Activated CD4-positive, alpha-beta T cell treated with anti-CD3 and anti-CD28 coated beads, Interleukin-2, Interleukin-4, amounts not matched to agents 100 ng/mL and 50 ng/mL, durations not matched to agents 16 hours and 8 hours (primary cell): ENCODE measurements around the gene CCDC40.
"Not testable (repeated sequence)": the region's sequence is repeated elsewhere in the genome, so short reads cannot be mapped to it uniquely, and the experiment has no call there.

ENCODE experiments used
- DNase-seq: peaks from one replicate; pipeline ENCODE4 v3.0.0-alpha.2; 2020; ENCODE audit warnings: low spot score

The CCDC40 gene

DNA sequence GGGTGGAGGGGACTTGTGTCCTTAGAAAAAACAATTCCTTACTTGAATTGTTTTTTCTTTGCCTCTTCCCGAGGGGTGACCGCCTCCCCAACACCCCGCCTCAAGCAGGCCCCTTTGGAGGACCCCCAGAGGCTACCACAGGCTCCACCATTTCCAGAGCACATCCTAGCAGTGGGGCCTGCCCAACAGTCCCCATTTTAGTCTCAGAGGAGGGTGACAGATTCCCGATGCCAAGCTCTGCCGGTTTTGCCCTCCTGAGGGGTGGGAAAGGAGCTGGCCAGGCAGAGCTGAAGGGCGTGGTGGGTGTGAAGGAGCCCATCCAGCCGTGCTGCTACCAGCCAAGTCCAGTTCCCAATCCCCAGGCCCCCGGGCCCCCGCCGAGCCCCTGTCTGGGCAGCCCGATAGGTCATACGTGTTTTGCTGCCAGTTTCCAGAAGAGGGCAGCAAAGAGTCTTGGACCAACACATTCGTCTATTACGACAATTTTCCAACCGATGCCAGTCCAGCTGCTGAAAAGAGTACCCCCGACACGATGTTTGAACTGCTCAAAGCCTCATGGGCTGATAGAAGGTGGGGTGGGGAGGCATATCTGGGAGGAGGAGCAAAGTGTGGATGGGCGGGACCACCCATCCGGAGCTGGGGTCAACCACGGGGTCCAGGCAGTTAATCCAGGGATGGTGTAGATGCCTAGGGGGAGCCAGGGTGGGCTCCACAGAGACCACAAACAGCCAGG, 46.1 kb downstream of the CCDC40 start:
- peak; percentile 80 for DNase-seq

DNA sequence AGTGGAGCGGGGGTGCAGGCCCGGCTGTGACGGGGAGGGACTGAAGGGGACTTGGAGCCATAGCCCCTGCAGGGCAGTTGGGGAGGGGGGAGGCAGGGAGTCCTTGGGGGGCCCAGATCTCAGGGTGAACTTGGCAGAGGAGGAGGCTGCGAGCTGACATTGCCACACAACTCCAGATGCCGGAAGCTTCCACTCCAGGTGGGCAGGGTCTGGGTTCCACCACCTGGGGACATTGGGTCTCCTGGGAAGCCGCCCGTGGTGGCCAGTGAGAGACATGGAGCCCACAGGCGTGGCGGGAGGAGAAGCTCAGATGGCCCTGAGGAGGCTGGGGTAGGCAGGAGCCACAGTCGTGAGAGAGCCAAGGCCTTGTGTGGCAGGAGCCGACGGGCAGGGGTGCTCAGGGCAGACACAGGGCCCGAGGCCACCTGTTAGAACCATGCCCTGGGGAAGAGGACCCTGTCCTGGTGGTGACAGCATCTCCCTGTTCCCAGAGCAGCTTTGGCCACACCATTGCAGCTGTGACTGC, 46.8 kb downstream of the CCDC40 start:
- no peak for DNase-seq

DNA sequence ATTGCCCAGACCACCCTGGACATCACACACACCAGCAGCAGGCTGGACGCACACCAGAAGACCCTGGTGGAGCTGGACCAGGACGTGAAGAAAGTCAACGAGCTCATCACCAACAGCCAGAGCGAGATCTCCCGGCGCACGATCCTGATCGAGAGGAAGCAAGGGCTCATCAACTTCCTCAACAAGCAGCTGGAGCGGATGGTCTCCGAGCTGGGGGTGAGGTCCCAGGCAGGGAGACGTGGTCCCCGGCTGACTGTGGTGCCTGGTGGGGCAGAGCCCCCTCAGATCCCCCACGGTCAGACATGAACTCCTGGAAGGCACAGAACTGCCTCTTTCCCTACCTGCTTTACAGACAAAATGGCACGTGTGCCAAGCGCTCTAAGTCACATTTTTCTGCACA, 48.3 kb downstream of the CCDC40 start:
- DNase-seq = no peak

DNA sequence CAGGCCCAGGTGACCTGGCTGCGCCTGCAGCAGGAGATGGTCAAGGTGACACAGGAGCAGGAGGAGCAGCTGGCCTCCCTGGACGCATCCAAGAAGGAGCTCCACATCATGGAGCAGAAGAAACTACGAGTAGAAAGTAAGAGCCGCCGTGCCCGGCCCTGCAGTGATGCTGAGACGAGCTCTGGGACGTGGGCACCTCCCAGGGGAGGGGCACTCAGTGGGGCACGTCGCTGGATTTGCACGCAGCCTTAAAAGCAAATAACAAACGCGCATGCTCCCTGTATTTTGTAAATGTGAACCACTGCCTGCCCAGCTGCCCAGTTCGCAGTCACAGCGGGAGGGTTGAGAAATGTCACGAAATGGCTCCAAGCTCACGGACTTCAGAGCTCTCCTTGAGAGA, 49.6 kb downstream of the CCDC40 start:
- DNase-seq = no peak

DNA sequence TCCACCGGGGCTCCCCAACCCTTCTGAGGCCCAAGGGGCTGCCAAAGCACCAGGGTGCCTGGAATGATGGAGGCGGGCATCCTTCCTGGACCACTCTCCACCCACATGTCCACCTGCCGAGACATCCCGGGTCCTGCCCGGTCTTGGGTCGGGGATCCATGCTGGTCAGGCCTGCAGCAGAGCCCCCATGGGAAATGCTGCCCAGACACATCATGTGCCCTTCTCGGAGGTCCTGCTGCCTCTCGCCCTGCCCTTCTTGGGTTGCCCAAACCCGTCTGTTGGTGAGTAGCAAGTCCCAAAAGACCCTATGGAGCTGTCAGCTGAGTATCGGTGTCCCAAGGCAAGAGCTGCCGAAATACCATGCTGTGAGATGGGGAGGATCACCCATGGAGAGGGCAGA, 50.2 kb downstream of the CCDC40 start:
- DNase-seq = no peak

DNA sequence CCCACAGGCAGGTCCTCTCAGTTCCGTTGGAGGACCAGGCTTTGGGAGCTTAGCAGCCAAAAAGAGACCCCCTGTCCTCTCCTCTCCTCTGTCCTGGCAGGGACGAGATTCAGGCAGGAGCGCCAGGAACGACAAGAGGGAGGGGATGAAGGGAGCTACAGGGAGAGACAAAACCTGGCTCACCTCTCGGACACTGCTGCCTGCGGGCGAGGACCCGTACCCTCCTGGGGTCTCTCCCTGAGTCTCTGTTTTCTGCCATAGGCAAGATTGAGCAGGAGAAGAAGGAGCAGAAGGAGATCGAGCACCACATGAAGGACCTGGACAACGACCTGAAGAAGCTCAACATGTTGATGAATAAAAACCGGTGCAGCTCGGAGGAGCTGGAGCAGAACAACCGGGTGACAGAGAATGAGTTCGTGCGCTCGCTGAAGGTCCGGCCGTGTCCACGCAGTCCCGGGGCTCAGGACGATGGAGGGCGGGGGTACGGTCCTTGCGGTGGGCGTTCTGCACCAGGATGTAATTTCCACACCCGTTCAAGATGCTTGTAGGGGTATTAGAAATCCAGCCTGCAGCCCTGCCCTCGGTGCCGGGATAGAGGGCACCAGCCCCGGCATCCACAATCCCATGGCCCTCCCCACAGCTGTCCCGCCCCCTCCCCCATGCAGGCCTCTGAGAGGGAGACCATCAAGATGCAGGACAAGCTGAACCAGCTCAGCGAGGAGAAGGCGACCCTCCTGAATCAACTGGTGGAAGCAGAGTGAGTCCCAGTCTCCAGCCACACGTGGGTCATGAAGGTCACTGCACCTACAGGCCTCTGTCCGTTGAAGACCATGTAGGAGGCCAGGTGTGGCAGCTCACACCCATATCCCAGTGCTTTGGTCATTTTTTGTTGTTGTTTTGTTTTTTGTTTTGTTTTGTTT, 51.2 kb downstream of the CCDC40 start:
- no peak for DNase-seq

DNA sequence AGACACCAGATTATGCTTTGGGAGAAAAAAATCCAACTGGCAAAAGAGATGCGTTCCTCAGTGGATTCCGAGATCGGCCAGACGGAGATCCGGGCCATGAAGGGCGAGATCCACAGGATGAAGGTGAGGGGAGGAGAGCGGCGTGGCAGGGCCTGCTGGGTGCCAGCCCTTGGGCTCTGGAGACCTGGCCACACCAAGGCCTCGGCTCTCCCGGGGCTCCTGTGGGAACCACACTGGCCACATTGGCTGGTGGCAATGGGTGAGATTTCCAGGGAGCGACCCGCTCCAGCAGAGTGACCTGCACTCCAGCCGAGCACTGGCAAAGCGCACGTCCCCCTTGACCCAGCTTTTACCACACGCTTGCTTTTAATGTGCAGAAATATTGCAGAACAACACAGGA, 53.3 kb downstream of the CCDC40 start:
- no peak for DNase-seq

DNA sequence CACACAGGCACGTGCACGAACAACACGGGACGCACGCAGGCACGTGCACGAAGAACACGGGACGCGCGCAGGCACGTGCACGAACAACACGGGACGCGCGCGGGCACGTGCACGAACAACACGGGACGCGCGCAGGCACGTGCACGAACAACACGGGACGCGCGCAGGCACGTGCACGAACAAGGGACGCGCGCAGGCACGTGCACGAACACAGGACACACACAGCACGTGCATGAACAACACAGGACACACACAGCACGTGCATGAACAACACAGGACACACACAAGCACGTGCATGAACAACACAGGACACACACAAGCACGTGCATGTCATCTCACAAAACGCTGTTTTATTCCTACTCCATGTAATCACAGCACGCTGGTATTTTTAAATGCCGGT, 53.7 kb downstream of the CCDC40 start:
- not testable (repeated sequence) for DNase-seq

DNA sequence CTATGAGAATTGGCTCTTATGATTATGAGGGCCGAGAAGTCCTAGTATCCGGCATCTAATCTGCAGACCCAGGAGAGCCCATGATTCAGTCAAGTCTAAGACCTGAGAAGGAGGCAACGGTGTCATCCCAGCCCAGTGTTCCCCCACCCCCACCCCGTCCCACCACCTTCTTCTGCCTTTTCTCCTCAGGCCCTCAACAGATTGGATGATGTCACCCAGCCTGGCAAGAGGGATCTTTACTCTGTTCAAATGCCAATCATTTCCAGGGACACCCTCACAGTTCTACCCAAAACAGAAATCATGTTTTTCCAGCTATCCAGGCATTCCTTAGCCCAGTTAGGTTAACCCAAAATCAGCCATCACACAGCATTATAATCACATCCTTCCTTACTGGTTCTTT, 54.9 kb downstream of the CCDC40 start:
- DNase-seq = no peak

DNA sequence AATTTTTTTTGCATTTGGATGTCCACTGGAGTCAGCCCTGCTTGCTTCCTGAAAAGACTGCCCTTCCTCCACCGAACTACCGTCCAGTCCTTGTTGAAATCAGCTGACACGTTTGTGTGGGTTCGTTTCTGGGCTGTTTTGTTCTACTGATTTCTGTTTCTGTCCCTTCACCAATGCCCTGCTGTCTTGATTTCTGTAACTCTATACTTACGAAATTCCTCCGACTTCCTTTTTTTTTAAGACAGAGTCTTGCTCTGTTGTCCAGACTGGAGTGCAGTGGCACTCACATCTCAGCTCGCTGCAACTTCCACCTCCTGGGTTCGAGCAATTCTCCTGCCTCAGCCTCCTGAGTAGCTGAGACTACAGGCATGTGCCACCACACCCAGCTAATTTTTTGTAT, 56.5 kb downstream of the CCDC40 start:
- DNase-seq = no peak

DNA sequence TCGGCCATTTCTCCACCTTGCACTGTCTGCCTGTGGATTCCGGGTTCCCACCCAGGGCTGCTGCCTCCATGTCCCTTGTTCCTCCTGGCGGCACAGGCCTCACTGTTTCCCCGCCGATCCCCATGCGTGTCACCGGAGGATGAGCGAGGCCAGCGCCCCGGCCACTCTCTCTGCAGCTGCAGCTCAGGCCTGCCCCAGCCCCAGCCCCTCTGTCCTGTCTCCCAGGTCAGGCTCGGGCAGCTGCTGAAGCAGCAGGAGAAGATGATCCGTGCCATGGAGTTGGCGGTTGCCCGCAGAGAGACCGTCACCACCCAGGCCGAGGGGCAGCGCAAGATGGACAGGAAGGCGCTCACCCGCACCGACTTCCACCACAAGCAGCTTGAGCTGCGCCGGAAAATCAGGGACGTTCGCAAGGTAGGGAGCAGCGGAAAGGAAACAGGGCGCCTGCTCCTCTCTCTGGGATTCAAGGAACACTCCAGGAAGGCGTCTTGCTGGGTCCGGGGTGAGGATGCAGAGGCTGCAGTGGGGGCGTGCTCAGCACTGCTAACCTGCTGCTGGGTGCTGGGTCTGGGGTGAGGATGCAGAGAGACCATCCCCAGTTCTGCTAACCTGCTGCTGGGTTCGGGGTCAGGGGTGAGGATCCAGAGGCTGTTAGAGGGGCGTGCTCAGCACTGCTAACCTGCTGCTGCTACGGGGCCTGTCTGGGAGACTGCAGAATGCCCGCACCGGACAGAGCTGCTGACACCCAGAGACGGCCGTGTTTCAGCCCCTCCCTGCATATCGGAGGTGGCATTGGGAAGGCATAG, 58.8 kb downstream of the CCDC40 start:
- no peak for DNase-seq

DNA sequence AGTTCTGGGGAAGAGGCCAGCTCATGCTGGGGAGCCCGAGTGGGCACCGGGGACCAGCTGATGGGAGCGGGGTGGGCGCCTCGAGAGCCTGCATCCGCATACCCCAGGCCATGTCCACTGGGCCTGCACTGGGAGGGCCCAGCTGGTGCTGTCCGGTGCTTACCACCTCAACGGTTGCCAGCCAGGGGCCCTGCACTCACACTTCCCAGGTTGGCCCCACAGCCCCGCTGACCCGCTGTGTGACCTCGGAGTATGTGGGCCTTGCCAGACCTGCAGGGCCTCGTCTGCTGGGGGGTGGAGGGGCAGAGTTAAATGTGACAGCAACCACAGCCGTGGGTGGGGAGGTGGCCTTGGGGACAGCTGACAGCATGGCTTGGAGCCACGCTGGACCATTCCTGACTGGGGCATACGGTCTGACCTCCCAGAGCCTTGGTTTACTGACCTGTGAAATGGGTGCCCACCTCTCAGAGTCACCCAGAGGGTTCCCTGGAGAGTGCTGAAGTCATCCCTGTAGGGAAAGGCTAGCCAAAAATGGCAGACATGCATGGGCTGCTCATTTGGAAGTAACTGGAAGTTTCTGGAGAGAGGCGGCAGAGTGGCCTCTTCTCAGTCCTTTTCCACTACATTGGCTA, 59.5 kb downstream of the CCDC40 start:
- DNase-seq = no peak

DNA sequence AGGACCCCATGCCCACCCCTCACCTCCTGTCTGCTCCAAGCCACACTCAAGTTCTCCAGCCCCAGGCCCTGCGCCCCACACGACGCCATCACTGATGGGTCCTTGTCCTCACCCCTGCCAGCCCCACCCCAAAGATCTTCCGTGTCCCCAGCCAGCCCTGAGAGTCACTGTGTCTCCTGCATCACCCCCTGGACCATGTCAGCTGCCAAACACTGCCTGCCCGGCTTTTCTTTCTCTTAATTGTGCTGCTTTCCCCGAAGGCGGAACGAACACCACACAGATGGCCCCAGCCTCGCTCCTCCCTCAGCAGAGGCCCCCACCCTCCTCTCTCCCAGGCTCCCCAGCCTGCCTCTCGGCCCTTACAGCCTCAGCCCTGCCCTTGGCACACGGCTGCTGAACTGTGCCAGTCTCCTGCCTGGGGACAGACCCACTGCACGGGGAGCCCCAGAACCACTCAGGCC, 60.1 kb downstream of the CCDC40 start:
- DNase-seq = no peak

DNA sequence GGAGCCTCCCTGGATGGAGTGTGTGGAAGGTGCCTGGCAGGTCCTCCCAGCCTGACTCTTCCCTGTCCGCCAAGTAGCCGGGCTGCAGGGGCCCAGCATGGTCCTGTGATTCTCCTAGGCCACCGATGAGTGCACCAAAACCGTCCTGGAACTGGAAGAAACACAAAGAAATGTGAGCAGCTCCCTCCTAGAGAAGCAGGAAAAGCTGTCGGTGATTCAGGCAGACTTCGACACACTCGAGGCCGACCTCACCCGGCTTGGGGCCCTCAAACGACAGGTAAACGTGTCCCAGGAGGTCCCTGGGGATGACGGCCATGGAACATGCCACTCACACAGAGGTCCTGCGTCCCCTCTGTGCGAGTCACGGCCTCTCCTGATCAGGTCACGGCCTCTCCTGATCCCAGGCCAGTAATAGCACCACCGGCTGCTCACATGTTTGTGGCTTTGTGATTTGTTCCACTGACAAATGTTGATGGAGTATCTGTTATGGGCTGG, 60.7 kb downstream of the CCDC40 start:
- DNase-seq = no peak

DNA sequence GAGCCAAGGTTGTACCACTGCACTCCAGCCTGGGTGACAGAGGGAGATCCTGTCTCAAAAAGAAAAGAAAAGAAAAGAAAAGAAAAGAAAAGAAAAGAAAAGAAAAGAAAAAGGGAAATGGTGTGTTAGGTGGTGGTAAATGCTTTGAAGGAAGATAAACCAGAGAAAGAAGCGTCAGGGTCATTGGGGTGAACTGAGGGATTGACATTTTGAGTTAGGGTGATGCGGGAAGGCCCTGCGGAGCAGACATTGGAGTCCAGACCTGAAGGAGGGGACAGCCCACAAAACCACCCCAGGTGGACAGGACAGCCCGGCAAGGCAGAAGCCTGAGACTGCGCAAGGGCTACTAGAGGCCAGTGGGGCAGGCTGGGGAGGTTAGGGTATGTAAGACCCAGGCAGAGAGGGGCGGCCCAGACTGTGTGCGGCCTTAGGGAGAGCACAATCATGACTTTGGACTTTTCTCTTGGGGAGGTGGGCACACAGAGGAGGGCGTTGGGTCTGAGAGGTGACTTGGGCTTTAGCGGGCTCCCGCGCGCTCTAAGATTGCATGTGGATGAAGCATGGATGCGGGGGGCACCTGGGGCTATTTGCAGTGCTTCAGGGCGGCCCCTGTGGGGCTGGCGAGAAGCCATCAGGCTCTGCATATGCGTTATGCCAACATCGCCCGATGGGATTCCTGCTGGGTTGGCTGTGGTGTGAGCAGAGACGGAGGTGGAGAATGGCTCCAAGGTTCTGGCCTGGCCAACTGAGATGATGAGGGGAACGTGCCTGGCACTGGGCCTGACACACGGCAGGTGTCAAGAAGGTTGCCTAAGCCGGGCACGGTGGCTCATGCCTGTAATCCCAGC, 61.6 kb downstream of the CCDC40 start:
- DNase-seq = no peak

DNA sequence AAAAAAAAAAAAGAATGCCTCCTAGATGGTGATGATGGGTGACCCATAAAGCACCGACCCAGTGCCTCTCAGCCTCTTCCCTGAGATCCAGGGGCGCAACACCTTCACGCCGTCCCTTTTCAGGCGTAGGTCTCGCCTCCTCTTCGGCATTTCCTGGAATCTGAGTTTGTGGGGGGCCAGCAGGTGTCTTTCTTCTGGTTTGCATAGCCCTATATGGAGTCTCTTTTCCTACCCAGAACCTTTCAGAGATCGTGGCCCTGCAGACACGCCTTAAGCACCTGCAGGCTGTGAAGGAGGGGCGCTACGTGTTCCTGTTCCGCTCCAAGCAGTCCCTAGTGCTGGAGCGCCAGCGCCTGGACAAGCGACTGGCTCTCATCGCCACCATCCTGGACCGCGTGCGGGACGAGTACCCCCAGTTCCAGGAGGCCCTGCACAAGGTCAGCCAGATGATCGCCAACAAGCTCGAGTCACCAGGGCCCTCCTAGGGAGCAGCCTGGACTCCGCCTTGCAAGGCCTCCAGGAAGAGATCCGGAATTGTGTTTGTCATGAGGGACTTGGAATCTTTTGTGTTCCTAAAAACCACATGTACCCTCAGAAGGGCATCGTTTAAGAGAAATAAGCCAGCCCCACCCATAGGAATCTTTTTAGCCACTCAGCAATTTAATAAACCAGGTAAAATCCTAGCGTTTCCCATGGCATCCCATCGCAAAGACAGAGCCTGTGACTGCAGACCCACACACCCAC, 63.0 kb downstream of the CCDC40 start:
- no peak for DNase-seq

DNA sequence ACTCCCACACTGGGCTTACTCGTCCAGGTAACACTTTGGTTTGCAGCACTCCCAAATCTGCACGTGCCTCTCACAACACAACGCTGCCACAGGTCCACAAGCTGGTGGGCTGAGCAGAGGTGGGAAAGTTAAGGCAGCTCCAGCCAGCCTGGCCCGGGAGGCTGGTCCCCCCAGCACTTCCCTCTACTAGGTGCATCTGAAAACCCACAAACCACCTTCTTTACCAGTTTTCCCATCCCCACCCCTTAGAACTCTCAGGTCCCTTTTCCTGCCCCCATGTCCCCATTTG, 63.5 kb downstream of the CCDC40 start:
- DNase-seq = no peak

DNA sequence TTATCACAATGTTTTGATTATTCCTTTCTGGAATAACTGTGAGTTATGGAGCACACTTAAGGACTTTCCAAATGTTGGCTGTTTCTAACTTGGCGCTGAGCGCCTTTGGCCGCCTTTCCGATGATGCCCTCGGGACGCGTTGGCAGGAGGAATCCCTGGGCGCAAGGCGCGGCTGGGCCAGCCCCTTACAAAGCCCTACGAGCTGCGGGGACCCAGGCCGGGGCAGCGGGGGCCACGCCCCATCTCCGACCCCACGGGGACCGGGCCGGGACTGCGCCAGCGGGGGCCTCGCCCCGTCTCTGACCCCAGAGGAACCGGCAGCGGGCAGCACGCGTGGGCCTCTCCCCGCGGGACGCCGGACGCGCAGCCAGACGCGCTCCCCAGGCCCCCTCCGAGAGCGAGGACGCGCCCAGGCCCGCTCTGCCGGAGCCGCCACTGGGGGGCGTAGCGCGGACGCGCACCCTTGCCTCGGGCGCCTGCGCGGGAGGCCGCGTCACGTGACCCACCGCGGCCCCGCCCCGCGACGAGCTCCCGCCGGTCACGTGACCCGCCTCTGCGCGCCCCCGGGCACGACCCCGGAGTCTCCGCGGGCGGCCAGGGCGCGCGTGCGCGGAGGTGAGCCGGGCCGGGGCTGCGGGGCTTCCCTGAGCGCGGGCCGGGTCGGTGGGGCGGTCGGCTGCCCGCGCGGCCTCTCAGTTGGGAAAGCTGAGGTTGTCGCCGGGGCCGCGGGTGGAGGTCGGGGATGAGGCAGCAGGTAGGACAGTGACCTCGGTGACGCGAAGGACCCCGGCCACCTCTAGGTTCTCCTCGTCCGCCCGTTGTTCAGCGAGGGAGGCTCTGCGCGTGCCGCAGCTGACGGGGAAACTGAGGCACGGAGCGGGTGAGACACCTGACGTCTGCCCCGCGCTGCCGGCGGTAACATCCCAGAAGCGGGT, 64.8 kb downstream of the CCDC40 start, which contains the start of gene GAA:
Gene GAA (plus strand): TSS at position 571 of the 935 bp plus-strand sequence. CDS start 3,006 bp downstream, outside the sequence.
- DNase-seq = peak; percentile 90
